Neutrophil (primary cell): ENCODE results near the gene NEURL4.
A peak's percentile ranks its signal among the peaks of the same experiment; 100 is the strongest.

Experiments
- H3K27ac ChIP-seq: fragments of 200-600 bp; sonication (generic); 2 replicates; pipeline ENCODE4 v1.5.1; 2016; ENCODE audit warnings: mild to moderate bottlenecking, moderate library complexity
- H3K27me3 ChIP-seq: fragments of 200-600 bp; sonication (generic); 2 replicates; pipeline ENCODE4 v1.6.0; 2016; ENCODE audit warnings: mild to moderate bottlenecking
- H3K36me3 ChIP-seq: fragments of 200-600 bp; sonication (generic); 2 replicates; pipeline ENCODE4 v1.5.1; 2017
- H3K4me1 ChIP-seq, 2 experiments: fragments of 200-600 bp in 1 of 2; sonication (generic) in 1 of 2; 1 replicate in 1 of 2; 2 replicates in 1 of 2; pipeline versions ENCODE4 v1.5.1 to v1.6.1; 2013 to 2016; ENCODE audit warnings: low read depth in 1 of 2, low read length in 1 of 2, mild to moderate bottlenecking in 1 of 2, moderate library complexity in 1 of 2; ENCODE audit not compliant: control insufficient read depth in 1 of 2, insufficient read depth in 1 of 2
- H3K4me3 ChIP-seq, 2 experiments: fragments of 200-600 bp in 1 of 2; sonication (generic) in 1 of 2; 1 replicate in 1 of 2; 2 replicates in 1 of 2; pipeline ENCODE4 v1.5.1; 2013 to 2016; ENCODE audit warnings: low read depth in 1 of 2, low read length in 1 of 2, mild to moderate bottlenecking in 1 of 2, moderate library complexity in 1 of 2
- H3K9me3 ChIP-seq: fragments of 200-600 bp; sonication (generic); 2 replicates; pipeline ENCODE4 v1.5.1; 2016
- CTCF ChIP-seq: fragments of 200-600 bp; sonication (generic); IDR thresholded peaks from 2 replicates; pipeline ENCODE4 v1.5.1; 2016; ENCODE audit warnings: antibody characterized with exemption

The NEURL4 gene

DNA sequence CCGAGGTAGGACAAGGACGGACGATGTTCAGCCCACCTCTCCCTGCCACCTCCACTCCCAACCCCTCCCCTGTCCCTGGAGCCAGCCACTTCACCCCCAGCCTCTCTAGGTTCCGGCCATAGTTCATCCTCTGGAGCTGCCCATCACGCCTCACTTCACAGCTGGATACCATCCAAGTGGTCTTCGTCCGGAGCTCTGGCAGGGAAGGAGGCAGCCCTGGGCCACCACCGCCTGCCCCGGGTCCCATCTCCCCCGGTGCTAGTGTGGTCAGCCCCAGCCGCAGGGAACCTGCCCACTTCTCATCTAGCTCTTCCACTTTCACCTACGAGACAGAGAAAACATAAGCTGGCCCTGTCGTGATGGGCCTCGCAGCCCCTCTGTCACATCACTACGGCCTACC lies 7.7 kb downstream of the NEURL4 start:
- no peak for TF ChIP-seq CTCF
- peaks cover 0 to 4% of the 10 kb centered on the region in 2 experiments for H3K4me1 ChIP-seq
- H3K27me3 ChIP-seq: no peaks in the 10 kb centered on the region
- no peaks in the 10 kb centered on the region for H3K9me3 ChIP-seq
- peaks cover 71% of the 10 kb centered on the region for H3K36me3 ChIP-seq
- H3K27ac ChIP-seq: no peak overlapping the region
- H3K4me3 ChIP-seq: no peak overlapping the region

DNA sequence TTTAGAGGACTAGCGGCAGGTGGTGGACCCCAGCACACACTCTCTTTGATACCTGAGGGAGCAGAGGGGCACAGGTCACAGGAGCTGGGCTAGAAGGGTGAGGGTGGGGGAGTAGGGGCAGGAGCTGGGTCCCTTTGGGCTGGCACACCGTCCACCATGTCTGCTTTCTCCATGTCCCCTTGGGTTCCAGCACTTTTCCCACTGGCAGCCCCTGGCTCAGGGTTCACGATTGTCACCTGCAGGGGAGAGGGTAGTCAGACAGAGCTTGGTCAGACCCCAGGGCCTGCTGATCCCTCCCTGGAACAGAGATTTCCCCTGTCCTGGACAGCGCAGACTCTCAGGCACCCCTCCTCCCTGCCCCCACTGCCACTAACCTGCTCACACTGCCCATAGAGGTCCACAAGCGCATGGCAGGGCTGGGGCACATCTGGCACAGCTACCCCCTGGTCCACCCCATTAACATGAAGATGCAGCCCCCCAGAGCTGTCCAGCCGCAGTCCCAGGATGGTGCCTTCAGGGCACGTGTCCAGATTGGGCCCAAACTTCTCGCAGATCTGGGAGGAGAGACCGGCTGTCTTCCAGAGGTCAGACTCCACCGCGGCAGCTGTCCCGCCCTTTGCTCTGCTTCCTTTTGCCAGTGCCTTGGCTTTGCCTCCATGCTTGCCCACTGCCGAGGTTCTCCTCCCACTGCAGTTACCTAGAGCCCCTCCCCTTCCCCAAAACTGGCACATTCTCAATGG lies 10.8 kb downstream of the NEURL4 start:
- Histone ChIP-seq H3K36me3 (peaks cover 65% of the 10 kb centered on the region), H3K27ac (no peak overlapping the region), H3K9me3 (no peaks in the 10 kb centered on the region), H3K4me3 (no peak overlapping the region), H3K27me3 (no peaks in the 10 kb centered on the region), H3K4me1 (peaks cover 21 to 24% of the 10 kb centered on the region in 2 experiments)
- TF ChIP-seq CTCF: no peak

DNA sequence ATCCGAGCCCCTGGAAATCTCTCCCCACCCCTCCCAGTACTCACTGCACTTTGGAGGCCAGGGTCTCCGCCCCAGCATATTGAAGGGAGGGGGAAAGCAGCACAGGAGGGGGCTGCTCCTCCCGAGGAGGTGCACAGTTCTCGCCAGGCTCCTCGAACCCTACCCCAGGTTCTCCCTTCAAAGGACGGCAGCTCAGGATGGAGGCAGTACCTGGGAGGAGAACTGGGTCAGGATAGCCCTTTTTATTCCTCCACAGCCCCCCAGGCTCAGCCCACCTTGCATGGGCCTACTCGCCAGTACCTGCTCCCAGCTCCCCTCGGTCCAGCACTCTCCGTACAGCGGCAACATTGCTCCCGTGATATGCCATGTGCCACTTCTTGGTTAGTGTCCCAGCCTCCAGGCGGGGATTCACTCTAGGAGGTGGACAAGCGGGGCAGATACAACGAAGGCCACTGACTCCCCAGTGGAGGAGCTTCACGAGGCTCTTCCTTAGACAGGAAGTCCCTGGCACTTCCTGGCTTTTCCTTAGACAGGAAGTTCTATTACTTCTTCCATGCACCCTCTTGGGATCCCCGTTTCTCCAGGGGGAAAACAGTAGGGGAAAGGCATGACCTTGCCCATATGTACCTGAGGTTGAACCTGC lies 11.9 kb downstream of the NEURL4 start:
- Histone ChIP-seq H3K4me1 (peaks cover 21 to 24% of the 10 kb centered on the region in 2 experiments), H3K4me3 (no peak overlapping the region), H3K9me3 (no peaks in the 10 kb centered on the region), H3K36me3 (peaks cover 65% of the 10 kb centered on the region), H3K27ac (peak overlapping the region; percentile 35), H3K27me3 (no peaks in the 10 kb centered on the region)
- no peak for TF ChIP-seq CTCF

DNA sequence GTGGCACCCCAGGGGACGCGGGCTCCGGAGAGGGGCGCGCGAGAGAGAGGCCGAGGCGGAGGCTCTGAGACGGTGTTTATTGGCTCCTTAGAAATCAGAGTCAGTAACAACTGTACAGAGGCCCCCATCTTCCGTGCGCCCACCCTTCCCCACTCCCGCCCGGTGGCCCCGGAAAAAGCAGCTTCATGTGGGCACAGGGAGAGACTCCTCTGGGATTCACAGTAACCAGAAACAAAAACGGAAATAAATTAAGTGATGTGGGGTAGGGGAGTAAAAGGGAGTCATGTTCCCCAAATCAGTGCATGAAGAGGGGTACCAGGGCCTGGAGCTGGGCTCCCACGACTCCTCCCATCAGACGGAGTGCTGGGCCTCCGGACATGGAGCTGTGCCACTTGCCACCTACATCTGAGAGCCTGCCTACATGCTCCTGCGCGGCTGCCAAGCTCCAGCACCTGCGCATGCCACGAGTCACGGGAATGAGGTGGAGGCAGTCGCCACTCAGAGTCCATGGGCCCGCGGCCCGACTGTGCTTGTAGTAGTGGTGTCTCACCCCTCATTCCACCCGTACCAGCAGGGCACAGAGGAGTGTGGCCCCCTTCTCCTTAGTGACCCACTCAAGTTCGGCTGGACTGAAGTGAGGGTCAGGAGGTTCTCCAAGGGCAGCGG lies 13.4 kb downstream of the NEURL4 start:
- Histone ChIP-seq H3K27ac (peak overlapping the region; percentile 99), H3K9me3 (no peaks in the 10 kb centered on the region), H3K36me3 (peaks cover 64% of the 10 kb centered on the region), H3K4me1 (peaks cover 21 to 24% of the 10 kb centered on the region in 2 experiments), H3K4me3 (peak overlapping the region; percentile 73 to 86), H3K27me3 (no peaks in the 10 kb centered on the region)
- peak; percentile 4 for TF ChIP-seq CTCF

DNA sequence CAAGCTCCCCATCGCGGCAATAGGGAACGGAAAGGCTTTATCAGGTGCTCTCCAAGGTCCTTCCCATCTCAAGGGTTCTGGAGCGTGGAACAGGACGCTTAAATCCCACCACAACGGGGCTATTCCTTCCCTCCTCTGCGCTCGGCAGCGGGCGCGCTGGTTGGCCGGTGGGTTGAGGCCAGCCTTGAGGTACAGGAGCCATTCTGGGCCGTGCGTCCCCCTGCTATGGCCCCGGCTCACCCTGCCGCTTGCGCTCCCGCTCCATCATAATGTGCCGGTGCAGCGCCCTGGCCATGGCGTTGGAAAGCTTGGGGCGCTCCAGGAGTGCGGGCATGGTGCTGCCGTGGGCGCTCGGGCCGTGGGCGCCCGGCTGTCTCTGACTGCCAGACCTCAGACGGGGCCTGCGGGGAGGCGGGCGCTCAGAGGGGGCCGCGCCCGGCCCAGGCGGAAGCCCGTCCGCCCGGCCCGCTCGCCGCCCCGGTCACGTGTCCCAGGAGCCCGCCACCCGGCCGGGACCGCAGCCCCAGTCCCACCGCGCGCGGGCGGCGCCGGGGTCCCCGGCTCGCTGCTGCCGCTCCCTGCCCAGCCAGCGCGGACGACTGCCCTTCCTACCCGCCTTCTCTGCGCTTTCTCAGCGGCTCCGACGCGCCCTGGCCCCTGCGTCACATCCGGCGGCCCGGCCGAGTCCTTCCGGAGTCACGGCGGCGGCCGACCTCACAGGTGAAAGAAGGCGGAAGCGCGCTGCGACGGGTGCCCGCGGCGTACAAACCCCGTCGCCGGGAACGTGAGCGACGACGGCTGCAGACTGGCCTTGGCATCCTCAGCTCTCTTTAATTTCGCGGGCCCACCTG lies 14.2 kb downstream of the NEURL4 start, which contains the start of gene GPS2:
Gene GPS2 (minus strand): TSS at position 642 of the 851 bp plus-strand sequence. CDS start 308 bp downstream, at position 334.
- peak within 1 kb of the TSS; percentile 99 for H3K27ac ChIP-seq
- peak; percentile 19 for TF ChIP-seq CTCF
- peaks cover 59% of the 10 kb centered on the region for H3K36me3 ChIP-seq
- H3K9me3 ChIP-seq: no peaks in the 10 kb centered on the region
- no peaks in the 10 kb centered on the region for H3K27me3 ChIP-seq
- H3K4me3 ChIP-seq: peak within 1 kb of the TSS; percentile 73 to 86
- H3K4me1 ChIP-seq: peaks cover 21 to 26% of the 10 kb centered on the region in 2 experiments
